HepG2 (cell line): ENCODE measurements around the gene TRPV2. TPM values are rescaled to one million over a fixed set of nuclear protein-coding genes. Genes with fewer than 3 reads are reported as not detected.

Experiments used
- CEBPB ChIP-seq: IDR thresholded peaks from 2 replicates; pipeline ENCODE4 v1.6.1; 2011; ENCODE audit warnings: low read depth, low read length, improper control_type of control experiment, borderline replicate concordance
- GMEB2 ChIP-seq: IDR thresholded peaks from 2 replicates; pipeline ENCODE4 v1.6.1; 2016; ENCODE audit warnings: missing biosample characterization, missing genetic modification reagents, low read depth
- HDAC1 ChIP-seq: sonication (generic); formaldehyde crosslinking; IDR thresholded peaks from 2 replicates; pipeline ENCODE4 v1.5.1; 2020; ENCODE audit warnings: mild to moderate bottlenecking, missing genetic modification reagents
- MAF1 ChIP-seq: sonication (generic); formaldehyde crosslinking; IDR thresholded peaks from 2 replicates; pipeline ENCODE4 v1.5.0; 2020; ENCODE audit warnings: missing genetic modification reagents, borderline replicate concordance
- NFKB2 ChIP-seq: sonication (generic); formaldehyde crosslinking; IDR thresholded peaks from 2 replicates; pipeline ENCODE4 v1.4.0; 2020; ENCODE audit warnings: missing genetic modification reagents, borderline replicate concordance
- NFYB ChIP-seq: sonication (generic); formaldehyde crosslinking; IDR thresholded peaks from 2 replicates; pipeline ENCODE4 v1.4.0; 2020; ENCODE audit warnings: missing genetic modification reagents
- PHF5A ChIP-seq: IDR thresholded peaks from one replicate; pipeline ENCODE4 v1.6.1; 2018; ENCODE audit warnings: low read depth, missing genetic modification reagents; ENCODE audit not compliant: unreplicated experiment
- PLRG1 ChIP-seq: fragments of 450-650 bp; conservative IDR thresholded peaks from 2 replicates; pipeline ENCODE4 v1.6.1; 2016
- RELA ChIP-seq: sonication (generic); formaldehyde crosslinking; IDR thresholded peaks from 2 replicates; pipeline ENCODE4 v1.4.0; 2020; ENCODE audit warnings: missing genetic modification reagents
- RORA ChIP-seq: sonication (generic); formaldehyde crosslinking; IDR thresholded peaks from 2 replicates; pipeline ENCODE4 v1.5.0; 2020; ENCODE audit warnings: mild to moderate bottlenecking, missing genetic modification reagents, moderate library complexity
- SRSF9 ChIP-seq: fragments of 200-400 bp; formaldehyde crosslinking; IDR thresholded peaks from 2 replicates; pipeline ENCODE4 v1.6.1; 2018; ENCODE audit warnings: borderline replicate concordance, mild to moderate bottlenecking, low read depth, low read length; ENCODE audit not compliant: insufficient read depth, poor library complexity, severe bottlenecking
- ZNF101 ChIP-seq: sonication (generic); formaldehyde crosslinking; IDR thresholded peaks from 2 replicates; pipeline ENCODE4 v1.4.0; 2020; ENCODE audit warnings: mild to moderate bottlenecking, low read depth, missing genetic modification reagents, borderline replicate concordance
- ZNF142 ChIP-seq: sonication (generic); formaldehyde crosslinking; IDR thresholded peaks from 2 replicates; pipeline ENCODE4 v1.4.0; 2020; ENCODE audit warnings: missing genetic modification reagents
- ZNF383 ChIP-seq: sonication (generic); formaldehyde crosslinking; IDR thresholded peaks from 2 replicates; pipeline ENCODE4 v1.4.0; 2020; ENCODE audit warnings: missing genetic modification reagents, mild to moderate bottlenecking, borderline replicate concordance
- ZNF441 ChIP-seq: sonication (generic); formaldehyde crosslinking; IDR thresholded peaks from 2 replicates; pipeline ENCODE4 v1.7.0; 2021; ENCODE audit warnings: missing genetic modification reagents, borderline replicate concordance
- ZNF550 ChIP-seq: sonication (generic); formaldehyde crosslinking; IDR thresholded peaks from 2 replicates; pipeline ENCODE4 v1.4.0; 2020; ENCODE audit warnings: mild to moderate bottlenecking, missing genetic modification reagents, borderline replicate concordance
- ZNF773 ChIP-seq: sonication (generic); formaldehyde crosslinking; IDR thresholded peaks from 2 replicates; pipeline ENCODE4 v1.4.0; 2020; ENCODE audit warnings: missing genetic modification reagents, borderline replicate concordance
- ZNF782 ChIP-seq: sonication (generic); formaldehyde crosslinking; IDR thresholded peaks from 2 replicates; pipeline ENCODE4 v1.4.0; 2020; ENCODE audit warnings: missing genetic modification reagents, mild to moderate bottlenecking, borderline replicate concordance
- polyA plus RNA-seq, 8 experiments: library from polyadenylated mRNA; depleted of rRNA in 3 of 8; stranded (reverse) in 7 of 8; unstranded in 1 of 8; fragments of >200 nt; fragmentation: Illumina TruSeq in 4 of 8; extraction: Trizol in 4 of 8; gene quantifications; 2 replicates each; pipeline versions ENCODE4 v1.2.1 to v1.2.3, GENCODE V29; 2011 to 2016; ENCODE audit warnings: low read depth in 4 of 8, missing spikeins in 1 of 8, mixed read lengths in 1 of 8; ENCODE audit not compliant: insufficient read depth in 1 of 8
- total RNA-seq, 5 experiments: library from RNA; depleted of rRNA; stranded (reverse); fragments of >200 nt; fragmentation: Illumina TruSeq; extraction: Trizol; gene quantifications; 2 replicates each; pipeline ENCODE4 v1.2.3, GENCODE V29; 2016; ENCODE audit warnings: low read depth in 1 of 5
- TF ChIP-seq, protein P1 (sequence below): IDR thresholded peaks from 2 replicates; pipeline ENCODE4 v1.6.1; 2016; ENCODE audit warnings: mild to moderate bottlenecking

The TRPV2 gene
- total and polyA plus RNA-seq, 2 of the 13 experiments (the other 11 are each of a cell fraction or from before 2014, with no cell fraction given), result 13.6 to 21.3 TPM

GRCh38 chr17:16425698-16426659, 10.6 kb downstream of the TRPV2 start (continued):
- TF ChIP-seq ZNF142 (CRISPR knock-in tag) (no peak), PHF5A (CRISPR knock-in tag) (no peak), HDAC1 (peak; percentile 84), MAF1 (CRISPR knock-in tag) (no peak), ZNF441 (CRISPR knock-in tag) (no peak), NFKB2 (CRISPR knock-in tag) (0 out of 2 replicates have a peak, but pooled peaks have one; percentile 57), RORA (CRISPR knock-in tag) (no peak), ZNF101 (CRISPR knock-in tag) (no peak), ZNF782 (CRISPR knock-in tag) (no peak), ZNF550 (CRISPR knock-in tag) (no peak), NFYB (CRISPR knock-in tag) (no peak), SRSF9 (no peak), ZNF383 (CRISPR knock-in tag) (no peak), PLRG1 (no peak), RELA (no peak), GMEB2 (CRISPR knock-in tag) (no peak), CEBPB (no peak), ZNF773 (CRISPR knock-in tag) (no peak)
- TF ChIP-seq, protein P1, sequence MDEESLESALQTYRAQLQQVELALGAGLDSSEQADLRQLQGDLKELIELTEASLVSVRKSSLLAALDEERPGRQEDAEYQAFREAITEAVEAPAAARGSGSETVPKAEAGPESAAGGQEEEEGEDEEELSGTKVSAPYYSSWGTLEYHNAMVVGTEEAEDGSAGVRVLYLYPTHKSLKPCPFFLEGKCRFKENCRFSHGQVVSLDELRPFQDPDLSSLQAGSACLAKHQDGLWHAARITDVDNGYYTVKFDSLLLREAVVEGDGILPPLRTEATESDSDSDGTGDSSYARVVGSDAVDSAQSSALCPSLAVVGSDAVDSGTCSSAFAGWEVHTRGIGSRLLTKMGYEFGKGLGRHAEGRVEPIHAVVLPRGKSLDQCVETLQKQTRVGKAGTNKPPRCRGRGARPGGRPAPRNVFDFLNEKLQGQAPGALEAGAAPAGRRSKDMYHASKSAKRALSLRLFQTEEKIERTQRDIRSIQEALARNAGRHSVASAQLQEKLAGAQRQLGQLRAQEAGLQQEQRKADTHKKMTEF (CRISPR knock-in tag), result no peak
